Nucleus accumbens (tissue), 56 donors: ENCODE results near the gene CARD11.

Experiments used
- DNase-seq, 56 donors: peaks; one replicate each; lab custom pipeline; 2025; lab: John Stamatoyannopoulos, UW

Gene CARD11

DNA sequence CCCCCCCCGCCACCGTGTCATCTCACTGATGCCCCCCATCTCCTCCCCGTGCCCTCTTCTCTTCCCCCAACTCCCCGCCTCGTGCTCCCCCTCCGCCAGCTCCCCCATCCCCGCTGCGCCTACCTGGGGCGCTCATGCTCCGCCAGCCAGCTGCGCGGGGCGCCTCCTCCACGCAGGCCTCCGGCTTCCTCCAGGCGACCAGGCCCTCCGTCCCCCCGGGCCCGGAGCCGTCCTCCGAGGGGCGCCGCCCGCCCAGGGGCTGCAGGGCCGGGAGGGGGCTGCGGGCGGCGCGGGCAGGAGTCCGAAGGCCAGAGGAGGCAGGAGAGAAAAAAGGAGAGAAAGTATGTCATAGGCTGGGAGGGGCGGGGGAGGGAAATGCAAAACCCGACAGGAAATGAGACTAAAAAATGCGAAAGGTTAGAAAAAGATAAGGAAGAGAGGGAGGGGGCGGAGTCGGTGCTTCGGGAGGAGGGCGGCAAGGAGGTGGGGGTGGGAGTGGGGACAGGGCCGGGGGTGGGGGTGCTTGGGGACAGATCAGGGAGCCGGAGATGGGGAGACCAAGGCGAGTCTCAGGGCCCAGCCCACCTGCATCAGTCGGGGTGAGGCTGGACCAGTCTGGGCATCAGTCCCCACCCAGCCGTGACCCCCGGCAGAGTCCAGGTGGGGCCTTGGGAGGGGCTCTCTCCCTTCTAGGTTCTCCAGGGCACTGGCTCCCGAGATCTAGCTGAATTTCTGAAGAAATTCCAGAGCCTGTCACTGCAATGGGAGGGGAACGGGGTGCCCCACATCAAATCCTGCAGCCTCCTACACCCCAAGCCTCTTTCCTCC lies at the start of gene CARD11:
CARD11 (minus strand) TSS at position 324 of the 828 bp plus-strand sequence. CDS start 85,361 bp downstream, outside the sequence.
- DNase-seq = no peak

DNA sequence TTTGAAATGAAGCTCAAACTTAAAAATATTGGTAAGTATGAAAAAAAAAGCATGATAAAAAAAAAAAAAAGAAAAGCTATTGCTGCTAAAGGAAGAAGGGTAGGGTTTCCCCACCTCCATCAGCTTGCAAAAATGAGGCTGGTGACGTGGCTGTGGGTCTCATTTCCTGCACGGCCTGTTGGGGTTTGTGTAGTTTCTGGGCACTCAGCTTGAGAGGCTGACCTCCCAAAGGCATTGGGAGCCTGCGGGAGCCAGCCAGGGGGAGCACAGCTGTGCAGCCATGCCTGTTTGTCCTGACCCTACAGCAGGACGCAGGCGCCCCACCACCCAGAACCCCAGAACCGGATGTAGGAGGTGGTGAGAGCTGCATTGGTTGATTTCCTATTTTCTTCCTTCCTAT lies 48.8 kb upstream of the CARD11 start:
- DNase-seq = peak in 4 of 56 donors; percentile 6 to 26 (median 8)

GRCh38 chr7:3091631-3092030 lies 48.0 kb upstream of the CARD11 start:
- DNase-seq = no peak

- DNase-seq = no peak
Measured at GRCh38 chr7:3089493-3089892, 45.8 kb upstream of the CARD11 start.

GRCh38 chr7:3087243-3087755 lies 43.6 kb upstream of the CARD11 start:
- no peak for DNase-seq

DNA sequence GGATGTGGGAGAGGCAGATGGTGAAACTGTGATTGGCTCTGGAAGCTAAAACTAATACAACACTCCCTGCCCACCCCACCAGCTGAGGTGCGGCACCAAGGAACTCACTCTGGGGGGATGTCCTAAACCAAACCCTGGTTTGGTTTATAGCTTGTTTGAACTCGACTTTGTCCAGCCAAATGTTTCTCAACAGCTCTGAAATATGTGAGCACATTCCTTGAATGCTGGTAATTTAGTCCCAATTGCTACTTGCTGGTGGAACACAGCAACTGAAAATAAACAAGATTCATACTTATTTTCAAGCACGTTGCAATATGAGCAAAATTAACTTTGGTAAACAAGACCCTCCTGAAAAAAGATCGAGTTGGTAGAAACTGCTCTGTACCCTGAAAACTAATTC lies 39.7 kb upstream of the CARD11 start:
- no peak for DNase-seq

DNA sequence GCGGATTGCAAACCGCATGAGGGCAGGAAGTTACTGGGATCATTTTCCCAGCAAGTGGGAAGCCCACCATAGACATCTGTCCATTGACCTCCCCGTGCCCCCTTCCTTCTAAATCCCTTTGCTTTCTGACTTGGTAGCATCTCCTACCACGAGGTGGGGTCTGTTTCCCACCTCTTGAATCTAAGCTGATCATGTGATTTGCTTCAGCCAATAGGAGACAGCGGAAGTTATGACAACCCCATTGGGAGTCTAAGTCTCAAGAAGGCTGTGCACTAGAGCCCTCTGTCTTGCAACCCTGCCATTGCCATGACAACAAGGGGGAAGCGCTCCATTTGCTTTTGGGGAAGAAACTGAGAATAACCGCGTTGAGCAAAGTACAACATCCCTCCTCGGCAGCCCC lies 39.2 kb upstream of the CARD11 start:
- DNase-seq = no peak

DNA sequence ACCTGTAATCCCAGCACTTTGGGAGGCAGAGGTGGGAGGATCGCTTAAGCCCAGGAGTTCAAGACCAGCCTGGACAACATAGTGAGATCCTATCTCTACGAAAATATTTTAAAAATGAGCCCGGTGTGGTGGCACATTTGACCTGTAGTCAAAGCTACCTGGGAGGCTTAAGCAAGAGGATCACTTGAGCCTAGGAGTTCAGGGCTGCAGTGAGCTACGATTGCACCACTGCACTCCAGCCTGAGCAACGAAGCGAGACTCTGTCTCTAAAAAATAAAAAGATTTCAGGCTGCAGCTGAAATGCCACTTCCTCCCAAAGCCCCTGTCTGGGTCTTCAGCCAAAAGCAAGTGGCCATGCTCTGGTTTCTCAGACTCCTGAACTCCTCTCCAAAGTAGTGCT lies 38.7 kb upstream of the CARD11 start:
- DNase-seq = no peak

DNA sequence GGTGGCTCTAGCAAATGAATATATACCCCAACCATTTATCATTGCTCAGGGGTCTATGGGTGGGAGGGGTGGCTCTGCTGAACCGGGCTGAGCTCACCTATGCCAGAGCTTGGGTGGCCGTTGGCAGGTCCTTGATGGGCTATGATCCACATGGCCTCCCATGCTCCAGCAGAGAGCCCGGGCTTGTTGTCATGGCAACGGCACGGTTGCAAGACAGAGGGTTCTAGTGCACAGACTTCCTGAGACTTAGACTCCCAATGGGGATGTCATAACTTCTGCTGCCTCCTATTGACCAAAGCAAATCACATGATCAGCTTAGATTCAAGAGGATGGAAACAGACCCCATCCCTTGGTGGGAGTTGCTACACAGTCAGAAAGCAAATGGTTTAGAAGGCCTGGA lies 36.4 kb upstream of the CARD11 start:
- DNase-seq = no peak

DNA sequence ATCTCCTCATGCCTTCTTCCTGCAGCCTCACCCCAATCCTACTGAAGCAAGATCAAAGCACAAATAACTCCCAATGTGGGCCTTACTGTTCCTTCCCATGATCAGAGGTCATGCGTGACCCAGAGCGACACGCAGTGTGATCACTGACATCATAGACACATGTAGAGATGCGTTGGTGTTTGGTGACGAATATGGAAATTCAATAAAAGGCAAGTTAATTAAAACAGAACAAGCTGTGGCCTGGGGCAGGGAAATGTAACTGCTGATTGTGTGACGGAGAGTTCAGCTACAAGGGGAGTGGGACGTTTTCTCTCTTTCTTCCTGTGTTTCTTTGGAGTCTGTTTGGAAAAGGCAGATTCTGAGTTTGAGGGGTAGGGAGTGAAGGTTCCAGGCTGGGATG lies 34.8 kb upstream of the CARD11 start:
- DNase-seq = no peak

GRCh38 chr7:3076700-3077099 lies 33.0 kb upstream of the CARD11 start:
- DNase-seq = no peak

GRCh38 chr7:3076163-3076562 lies 32.5 kb upstream of the CARD11 start:
- no peak for DNase-seq

GRCh38 chr7:3075441-3075840 lies 31.8 kb upstream of the CARD11 start:
- DNase-seq = no peak

- DNase-seq = no peak
Measured at GRCh38 chr7:3074459-3074821, 30.8 kb upstream of the CARD11 start.

- no peak for DNase-seq
Measured at GRCh38 chr7:3073763-3074458, 30.2 kb upstream of the CARD11 start.

DNA sequence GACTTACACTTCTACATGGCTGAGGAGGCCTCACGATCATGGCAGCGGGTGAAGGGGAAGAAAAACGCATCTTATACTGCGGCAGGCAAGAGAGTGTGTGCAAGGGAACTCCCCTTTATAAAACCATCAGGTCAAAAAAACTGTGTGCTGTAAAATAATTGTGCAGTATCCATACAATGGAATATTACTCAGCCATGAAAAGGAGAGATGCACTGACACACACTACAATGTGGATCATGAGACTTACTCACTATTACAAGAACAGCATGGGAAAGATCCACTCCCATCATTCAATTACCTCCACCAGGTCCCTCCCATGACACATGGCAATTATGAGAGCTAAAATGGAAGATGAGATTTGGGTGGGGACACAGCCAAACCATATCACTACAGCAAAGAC lies 27.2 kb upstream of the CARD11 start:
- no peak for DNase-seq

GRCh38 chr7:3069771-3070449 lies 26.2 kb upstream of the CARD11 start:
- no peak for DNase-seq

DNA sequence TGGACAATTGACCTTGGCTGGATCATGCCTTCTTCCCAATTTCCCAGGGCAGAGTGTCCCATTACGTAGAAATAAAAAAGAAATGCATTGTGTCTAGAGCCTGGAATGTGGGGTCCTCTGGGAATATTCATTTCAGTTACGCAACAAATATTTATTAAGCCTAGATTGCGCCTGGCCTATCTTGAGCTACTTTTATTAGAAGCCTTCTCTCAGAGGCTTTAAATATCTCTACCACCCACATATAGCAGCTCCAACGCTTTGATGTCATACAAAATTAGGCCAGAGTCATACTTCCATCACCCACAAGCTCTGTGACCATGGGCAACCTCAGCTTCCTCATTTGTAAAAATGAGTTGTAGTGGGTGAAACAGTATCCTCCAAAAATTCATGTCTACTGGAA lies 24.9 kb upstream of the CARD11 start:
- DNase-seq = no peak

GRCh38 chr7:3067606-3068380 lies 24.1 kb upstream of the CARD11 start:
- DNase-seq = no peak

GRCh38 chr7:3067193-3067592 lies 23.5 kb upstream of the CARD11 start:
- DNase-seq = no peak

DNA sequence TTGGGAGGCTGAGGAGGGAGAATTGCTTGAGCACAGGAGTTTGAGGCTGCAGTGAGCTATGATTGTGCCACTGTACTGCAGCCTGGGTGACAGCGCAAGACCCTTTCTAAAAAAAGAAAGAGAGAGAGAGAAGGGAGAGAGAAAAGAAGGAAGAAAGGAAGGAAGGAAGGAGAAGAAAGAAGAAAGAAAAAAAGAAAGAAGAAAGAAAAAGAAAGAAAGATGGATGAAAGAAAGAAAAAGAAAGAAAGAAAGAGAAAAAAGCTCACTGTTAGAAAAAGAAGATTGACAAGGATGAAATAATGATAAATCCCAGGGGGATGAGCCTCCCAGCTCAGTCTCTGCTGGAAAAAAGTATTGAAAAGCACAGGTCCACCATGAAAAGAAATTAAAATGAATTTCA lies 22.8 kb upstream of the CARD11 start:
- DNase-seq = no peak
